Measurements from ENCODE around the gene KRT15. TPM values are rescaled to one million over a fixed set of nuclear protein-coding genes. Genes with fewer than 3 reads are reported as not detected.

Gene KRT15
- total RNA-seq, 1 experiment from 2014 or later, result 0.55 TPM

DNA sequence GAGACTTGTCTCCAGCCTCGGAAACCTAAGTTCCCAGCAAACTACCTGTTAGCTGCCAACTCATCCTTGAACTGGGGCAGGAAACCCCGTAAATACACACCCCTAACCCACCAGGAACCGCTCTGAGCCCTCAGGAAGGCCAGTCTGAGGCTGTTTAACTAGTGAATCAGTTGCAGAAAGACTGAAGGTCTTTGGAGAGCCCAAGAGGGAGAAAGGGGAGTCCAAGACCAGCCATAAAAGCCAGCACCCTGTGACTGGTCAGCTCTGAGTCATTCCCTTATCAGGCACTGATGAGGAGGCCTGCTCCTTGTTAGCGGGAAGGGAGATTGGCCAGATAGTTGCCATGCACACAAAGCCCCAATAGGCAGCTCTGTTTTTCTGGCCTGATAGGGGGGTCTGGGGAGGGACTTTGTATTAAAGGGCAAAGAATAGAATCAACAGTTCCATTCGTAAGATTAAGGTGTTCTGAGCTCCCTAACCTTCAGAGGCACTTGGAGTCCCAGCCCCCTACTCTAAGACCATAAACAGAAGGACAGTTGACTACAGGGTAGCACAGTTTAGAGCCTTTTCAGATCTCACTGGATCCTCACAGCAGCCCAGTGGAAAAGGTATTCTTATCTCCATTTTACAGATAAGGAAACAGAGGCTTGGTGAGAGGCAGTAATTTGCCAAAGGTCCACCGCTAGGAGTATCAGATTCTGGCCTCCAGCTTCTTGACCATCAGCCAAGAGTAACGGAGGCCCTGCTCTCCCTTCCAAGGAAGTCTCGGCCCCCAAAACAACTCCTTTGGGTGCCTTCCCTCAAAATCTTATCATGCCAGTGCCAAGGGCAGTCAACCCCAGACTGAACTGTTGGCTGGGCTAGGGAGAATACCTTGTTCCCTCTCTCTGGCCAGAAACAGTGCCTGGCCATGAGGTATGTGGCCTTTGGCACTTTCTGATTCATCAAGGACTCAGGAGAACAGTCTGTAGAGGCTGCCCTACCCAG, 11.7 kb upstream of the KRT15 start:
- CTCF ChIA-PET, result interaction anchor here (1.1 to 7.5 kb wide), 8 partner anchors 19 to 136 kb away, joined by 3 to 125 read pairs (median 16); no protein-coding TSS in a partner anchor
- POLR2A ChIA-PET, result interaction anchor here (1.7 kb wide), 1 partner anchor 16 kb away, joined by 5 read pairs; no protein-coding TSS in a partner anchor

More for the DNA sequence above, 11.7 kb upstream of the KRT15 start:
- H3K9me3 Mint-ChIP-seq, result no peaks in the 10 kb centered on the region
- no peak overlapping the region for H3K4me3 Mint-ChIP-seq
- H3K36me3 Mint-ChIP-seq, result peaks cover 4% of the 10 kb centered on the region
- H3K4me1 Mint-ChIP-seq, result peaks cover 41% of the 10 kb centered on the region
- no peak overlapping the region for H3K27ac Mint-ChIP-seq
- ATAC-seq (no peak), DNase-seq (ENCODE audit: low spot score) (no peak)
- peaks cover 6% of the 10 kb centered on the region for H3K27me3 Mint-ChIP-seq (ENCODE audit: low read depth)
- TF ChIP-seq, protein P1, sequence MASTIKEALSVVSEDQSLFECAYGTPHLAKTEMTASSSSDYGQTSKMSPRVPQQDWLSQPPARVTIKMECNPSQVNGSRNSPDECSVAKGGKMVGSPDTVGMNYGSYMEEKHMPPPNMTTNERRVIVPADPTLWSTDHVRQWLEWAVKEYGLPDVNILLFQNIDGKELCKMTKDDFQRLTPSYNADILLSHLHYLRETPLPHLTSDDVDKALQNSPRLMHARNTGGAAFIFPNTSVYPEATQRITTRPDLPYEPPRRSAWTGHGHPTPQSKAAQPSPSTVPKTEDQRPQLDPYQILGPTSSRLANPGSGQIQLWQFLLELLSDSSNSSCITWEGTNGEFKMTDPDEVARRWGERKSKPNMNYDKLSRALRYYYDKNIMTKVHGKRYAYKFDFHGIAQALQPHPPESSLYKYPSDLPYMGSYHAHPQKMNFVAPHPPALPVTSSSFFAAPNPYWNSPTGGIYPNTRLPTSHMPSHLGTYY (CRISPR knock-in tag; IDR thresholded peaks at IDR 0.05), result no peak
- TF ChIP-seq HMGA2 (CRISPR knock-in tag; IDR thresholded peaks at IDR 0.05), result no peak
- no peak for TF ChIP-seq MXD4 (CRISPR knock-in tag; IDR thresholded peaks at IDR 0.05; ENCODE audit: borderline replicate concordance)
- no peak for TF ChIP-seq OVOL2 (CRISPR knock-in tag; IDR thresholded peaks at IDR 0.05; ENCODE audit: borderline replicate concordance)
- TF ChIP-seq, protein P2, sequence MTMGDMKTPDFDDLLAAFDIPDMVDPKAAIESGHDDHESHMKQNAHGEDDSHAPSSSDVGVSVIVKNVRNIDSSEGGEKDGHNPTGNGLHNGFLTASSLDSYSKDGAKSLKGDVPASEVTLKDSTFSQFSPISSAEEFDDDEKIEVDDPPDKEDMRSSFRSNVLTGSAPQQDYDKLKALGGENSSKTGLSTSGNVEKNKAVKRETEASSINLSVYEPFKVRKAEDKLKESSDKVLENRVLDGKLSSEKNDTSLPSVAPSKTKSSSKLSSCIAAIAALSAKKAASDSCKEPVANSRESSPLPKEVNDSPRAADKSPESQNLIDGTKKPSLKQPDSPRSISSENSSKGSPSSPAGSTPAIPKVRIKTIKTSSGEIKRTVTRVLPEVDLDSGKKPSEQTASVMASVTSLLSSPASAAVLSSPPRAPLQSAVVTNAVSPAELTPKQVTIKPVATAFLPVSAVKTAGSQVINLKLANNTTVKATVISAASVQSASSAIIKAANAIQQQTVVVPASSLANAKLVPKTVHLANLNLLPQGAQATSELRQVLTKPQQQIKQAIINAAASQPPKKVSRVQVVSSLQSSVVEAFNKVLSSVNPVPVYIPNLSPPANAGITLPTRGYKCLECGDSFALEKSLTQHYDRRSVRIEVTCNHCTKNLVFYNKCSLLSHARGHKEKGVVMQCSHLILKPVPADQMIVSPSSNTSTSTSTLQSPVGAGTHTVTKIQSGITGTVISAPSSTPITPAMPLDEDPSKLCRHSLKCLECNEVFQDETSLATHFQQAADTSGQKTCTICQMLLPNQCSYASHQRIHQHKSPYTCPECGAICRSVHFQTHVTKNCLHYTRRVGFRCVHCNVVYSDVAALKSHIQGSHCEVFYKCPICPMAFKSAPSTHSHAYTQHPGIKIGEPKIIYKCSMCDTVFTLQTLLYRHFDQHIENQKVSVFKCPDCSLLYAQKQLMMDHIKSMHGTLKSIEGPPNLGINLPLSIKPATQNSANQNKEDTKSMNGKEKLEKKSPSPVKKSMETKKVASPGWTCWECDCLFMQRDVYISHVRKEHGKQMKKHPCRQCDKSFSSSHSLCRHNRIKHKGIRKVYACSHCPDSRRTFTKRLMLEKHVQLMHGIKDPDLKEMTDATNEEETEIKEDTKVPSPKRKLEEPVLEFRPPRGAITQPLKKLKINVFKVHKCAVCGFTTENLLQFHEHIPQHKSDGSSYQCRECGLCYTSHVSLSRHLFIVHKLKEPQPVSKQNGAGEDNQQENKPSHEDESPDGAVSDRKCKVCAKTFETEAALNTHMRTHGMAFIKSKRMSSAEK (CRISPR knock-in tag; IDR thresholded peaks at IDR 0.05; ENCODE audit: borderline replicate concordance), result no peak
- TF ChIP-seq, protein P3, sequence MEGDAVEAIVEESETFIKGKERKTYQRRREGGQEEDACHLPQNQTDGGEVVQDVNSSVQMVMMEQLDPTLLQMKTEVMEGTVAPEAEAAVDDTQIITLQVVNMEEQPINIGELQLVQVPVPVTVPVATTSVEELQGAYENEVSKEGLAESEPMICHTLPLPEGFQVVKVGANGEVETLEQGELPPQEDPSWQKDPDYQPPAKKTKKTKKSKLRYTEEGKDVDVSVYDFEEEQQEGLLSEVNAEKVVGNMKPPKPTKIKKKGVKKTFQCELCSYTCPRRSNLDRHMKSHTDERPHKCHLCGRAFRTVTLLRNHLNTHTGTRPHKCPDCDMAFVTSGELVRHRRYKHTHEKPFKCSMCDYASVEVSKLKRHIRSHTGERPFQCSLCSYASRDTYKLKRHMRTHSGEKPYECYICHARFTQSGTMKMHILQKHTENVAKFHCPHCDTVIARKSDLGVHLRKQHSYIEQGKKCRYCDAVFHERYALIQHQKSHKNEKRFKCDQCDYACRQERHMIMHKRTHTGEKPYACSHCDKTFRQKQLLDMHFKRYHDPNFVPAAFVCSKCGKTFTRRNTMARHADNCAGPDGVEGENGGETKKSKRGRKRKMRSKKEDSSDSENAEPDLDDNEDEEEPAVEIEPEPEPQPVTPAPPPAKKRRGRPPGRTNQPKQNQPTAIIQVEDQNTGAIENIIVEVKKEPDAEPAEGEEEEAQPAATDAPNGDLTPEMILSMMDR (IDR thresholded peaks at IDR 0.05), result no peak
- TF ChIP-seq, protein P4, sequence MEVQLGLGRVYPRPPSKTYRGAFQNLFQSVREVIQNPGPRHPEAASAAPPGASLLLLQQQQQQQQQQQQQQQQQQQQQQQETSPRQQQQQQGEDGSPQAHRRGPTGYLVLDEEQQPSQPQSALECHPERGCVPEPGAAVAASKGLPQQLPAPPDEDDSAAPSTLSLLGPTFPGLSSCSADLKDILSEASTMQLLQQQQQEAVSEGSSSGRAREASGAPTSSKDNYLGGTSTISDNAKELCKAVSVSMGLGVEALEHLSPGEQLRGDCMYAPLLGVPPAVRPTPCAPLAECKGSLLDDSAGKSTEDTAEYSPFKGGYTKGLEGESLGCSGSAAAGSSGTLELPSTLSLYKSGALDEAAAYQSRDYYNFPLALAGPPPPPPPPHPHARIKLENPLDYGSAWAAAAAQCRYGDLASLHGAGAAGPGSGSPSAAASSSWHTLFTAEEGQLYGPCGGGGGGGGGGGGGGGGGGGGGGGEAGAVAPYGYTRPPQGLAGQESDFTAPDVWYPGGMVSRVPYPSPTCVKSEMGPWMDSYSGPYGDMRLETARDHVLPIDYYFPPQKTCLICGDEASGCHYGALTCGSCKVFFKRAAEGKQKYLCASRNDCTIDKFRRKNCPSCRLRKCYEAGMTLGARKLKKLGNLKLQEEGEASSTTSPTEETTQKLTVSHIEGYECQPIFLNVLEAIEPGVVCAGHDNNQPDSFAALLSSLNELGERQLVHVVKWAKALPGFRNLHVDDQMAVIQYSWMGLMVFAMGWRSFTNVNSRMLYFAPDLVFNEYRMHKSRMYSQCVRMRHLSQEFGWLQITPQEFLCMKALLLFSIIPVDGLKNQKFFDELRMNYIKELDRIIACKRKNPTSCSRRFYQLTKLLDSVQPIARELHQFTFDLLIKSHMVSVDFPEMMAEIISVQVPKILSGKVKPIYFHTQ (CRISPR knock-in tag; IDR thresholded peaks at IDR 0.05), result no peak
- TF ChIP-seq FOXP1 (CRISPR knock-in tag; IDR thresholded peaks at IDR 0.05; ENCODE audit: borderline replicate concordance), result no peak
- TF ChIP-seq, protein P5, sequence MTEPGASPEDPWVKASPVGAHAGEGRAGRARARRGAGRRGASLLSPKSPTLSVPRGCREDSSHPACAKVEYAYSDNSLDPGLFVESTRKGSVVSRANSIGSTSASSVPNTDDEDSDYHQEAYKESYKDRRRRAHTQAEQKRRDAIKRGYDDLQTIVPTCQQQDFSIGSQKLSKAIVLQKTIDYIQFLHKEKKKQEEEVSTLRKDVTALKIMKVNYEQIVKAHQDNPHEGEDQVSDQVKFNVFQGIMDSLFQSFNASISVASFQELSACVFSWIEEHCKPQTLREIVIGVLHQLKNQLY (CRISPR knock-in tag; IDR thresholded peaks at IDR 0.05), result no peak

Data from WTC11 (cell line).